NCI-H1048 (cell line): Measurements from ENCODE around the gene SPIN1.
"Not testable (repeated sequence)": the region's sequence is repeated elsewhere in the genome, so short reads cannot be mapped to it uniquely, and the experiment has no call there.

Experiments
- DNase-seq: peaks from one replicate; lab custom pipeline; 2025; lab: John Stamatoyannopoulos, UW

Gene SPIN1

GRCh38 chr9:88388203-88388885 lies at the start of gene SPIN1:
Gene SPIN1 (plus strand): TSS chr9:88388444. CDS start chr9:88426540, 38,096 bp downstream.
- peak; percentile 49 for DNase-seq

DNA sequence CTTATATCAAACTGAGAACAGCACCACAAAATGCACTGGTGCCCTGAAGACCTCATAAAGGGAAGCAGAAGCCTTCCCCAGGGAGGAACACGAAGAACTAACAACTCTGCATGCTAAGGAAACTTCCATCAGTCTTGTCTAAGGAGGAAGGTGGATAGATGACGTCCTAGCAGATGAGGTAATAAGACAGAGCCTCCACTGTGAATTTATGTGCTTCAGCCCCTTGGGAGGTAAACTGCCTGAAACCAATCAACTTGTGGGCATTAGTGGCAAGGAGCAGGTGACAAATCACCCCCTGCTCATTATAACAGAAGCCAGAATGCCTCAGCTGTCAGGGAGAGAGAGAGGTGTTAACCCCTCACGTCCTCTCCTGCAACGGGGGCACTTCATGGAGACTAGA lies 48.9 kb upstream of the SPIN1 start:
- DNase-seq = no peak

DNA sequence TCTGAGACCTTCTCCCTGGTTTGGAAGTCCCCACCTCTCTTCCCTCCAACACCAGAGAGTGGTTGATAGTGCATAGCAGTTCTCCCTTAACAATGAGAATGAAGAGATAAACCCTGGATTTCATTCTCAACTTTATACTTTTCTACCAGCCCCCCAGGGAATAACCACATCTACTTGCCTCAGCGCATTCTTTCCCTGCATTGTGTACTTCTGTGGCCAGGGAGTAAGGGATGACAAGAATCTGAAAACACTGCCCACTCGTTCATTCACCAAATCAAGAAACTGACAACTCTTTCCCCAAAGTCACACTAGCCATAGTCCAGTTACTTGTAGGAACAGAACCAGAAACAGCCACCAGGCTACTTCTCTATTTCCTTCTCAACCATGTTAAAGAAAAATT lies 46.0 kb upstream of the SPIN1 start:
- DNase-seq = no peak

DNA sequence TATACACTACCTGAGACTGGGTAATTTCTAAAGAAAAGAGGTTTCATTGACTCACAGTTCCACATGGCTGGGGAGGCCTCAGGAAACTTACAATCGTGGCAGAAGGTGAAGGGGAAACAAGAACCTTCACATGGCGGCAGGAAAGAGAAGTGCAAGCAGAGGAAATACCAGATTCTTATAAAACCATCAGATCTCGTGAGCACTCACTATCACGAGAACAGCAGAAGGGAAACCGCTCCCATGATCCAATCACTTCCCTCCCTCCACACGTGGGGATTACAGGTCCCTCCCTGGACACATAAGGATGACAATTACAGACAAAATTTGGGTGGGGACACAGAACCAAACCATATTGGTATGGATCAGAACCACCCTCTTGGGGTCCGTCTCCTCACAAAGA lies 44.2 kb upstream of the SPIN1 start:
- no peak for DNase-seq

DNA sequence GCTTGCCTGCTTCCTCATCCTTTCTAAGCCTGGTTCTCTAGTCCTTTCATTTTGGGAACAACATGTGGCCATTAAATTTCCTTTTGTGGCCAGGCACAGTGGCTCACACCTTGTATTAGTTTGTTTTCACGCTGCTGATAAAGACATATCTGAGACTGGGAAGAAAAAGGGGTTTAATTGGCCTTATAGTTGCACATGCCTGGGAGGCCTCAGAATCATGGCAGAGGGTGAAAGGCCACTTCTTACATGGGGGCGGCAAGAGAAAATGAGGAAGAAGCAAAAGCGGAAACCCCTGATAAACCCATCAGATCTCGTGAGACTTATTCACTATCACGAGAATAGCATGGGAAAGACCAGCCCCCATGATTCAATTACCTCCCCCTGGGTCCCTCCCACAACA lies 37.9 kb upstream of the SPIN1 start:
- not testable (repeated sequence) for DNase-seq

GRCh38 chr9:88355166-88355565 lies 33.1 kb upstream of the SPIN1 start:
- DNase-seq = no peak

DNA sequence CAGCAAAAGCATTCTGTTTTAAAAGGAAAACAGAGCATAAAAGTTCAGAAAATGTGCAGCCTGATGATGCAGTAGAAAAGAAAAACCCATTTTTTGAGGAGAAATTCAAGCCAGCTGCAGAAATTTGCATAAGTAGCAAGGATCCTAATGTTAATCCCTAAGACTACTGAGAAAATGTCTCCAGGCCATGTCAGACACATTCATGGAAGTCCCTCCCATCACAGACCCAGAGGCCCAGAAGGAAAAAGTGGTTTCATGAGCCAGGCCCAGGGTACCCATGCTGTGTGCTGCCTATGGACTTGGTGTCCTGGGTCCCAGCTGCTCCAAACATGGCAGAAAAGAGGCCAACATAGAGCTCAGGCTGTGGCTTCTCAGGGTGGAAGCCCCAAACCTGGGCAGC lies 31.0 kb upstream of the SPIN1 start:
- not testable (repeated sequence) for DNase-seq

DNA sequence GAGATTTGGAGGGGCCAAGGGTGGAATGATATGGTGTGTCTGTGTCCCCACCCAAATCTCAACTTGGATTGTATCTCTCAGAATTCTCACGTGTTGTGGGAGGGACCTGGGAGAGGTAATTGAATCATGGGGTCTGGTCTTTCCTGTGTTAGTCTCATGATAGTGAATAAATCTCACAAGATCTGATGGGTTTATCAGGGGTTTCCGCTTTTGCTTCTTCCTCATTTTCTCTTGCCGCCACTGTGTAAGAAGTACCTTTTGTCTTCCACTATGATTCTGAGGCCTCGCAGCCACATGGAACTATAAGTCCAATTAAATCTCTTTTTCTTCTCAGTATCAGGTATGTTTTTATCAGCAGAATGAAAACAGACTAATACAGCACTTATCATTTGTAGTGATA lies 29.5 kb upstream of the SPIN1 start:
- no peak for DNase-seq

GRCh38 chr9:88359974-88360373 lies 28.3 kb upstream of the SPIN1 start:
- DNase-seq = no peak

DNA sequence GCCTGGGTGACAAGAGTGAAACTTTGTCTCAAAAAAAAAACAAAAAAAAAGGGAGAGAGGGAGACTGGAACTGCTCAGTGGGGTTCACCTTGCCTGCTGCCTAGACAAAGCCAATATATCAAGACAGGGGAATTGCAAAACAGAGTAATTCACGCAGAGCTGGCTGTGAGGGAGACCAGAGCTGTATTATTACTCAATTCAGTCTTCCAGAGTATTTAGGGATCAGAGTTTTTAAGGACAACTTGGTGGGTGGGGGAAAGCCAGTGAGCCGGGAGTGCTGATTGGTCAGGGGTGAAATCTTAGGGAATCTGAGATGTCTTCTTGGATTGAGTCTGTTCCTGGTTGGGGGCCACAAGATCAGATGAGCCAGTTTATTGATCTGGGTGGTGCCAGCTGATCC lies 25.6 kb upstream of the SPIN1 start:
- DNase-seq = no peak

GRCh38 chr9:88363661-88364060 lies 24.6 kb upstream of the SPIN1 start:
- DNase-seq = no peak

DNA sequence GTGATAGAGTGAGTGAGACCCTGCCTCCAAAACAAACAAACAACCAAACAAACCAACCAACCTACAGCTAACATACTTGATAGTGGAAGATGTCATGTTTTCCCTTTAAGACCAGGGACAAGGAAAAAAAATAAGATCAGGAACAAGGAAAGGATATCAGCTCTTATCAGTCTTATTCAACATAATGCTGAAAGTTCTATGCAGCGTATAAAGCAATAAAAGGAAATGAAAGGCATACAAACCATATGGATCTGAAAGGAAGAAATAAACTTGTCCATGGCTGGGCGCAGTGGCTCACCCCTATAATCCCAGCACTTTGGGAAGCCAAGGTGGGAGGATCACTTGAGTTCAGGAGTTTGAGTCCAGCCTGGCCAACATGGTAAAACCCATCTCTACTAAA lies 23.5 kb upstream of the SPIN1 start:
- DNase-seq = no peak

GRCh38 chr9:88370346-88370745 lies 17.9 kb upstream of the SPIN1 start:
- DNase-seq = no peak

DNA sequence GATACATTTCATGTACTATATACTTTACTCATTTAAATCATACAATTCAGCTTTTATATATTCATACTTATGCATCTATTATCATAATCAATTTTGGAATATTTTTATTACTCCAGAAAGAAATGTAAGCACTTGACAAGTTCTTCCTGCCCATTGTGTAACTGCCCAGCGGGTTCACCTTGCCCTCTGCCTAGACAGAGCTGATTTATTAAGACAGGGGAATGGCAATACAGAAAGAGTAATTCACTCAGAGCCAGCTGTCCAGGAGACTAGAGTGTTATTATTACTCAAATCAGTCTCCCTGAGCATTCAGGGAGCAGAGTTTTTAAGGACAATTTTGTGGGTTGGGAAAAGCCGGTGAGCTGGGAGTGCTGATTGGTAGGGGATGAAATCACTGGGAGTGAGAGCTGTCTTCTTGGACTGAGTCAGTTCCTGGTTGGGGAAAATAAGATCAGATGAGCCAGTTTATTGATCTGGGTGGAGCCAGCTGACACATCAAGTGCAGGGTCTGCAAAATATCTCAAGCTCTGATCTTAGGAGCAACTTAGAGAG lies 16.1 kb upstream of the SPIN1 start:
- DNase-seq = no peak

DNA sequence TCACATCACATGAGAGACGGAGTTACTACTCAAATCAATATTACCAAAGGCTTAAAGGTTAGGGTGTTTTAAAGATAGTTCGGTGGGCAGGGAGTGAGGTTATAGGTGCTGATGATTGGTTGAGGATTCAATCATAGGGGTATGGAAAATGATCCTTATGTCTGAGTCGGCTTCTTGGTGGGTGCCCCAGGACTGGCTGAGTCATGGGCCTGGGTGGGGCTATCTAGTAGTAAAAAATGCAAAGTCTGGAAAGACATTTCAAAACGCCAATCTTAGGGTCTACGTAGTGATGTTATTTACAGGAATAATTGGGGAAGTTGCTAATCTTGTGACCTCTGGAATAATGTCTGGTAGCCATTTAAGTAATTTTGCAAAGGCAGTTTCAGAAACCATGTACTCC lies 15.2 kb upstream of the SPIN1 start:
- DNase-seq = no peak

DNA sequence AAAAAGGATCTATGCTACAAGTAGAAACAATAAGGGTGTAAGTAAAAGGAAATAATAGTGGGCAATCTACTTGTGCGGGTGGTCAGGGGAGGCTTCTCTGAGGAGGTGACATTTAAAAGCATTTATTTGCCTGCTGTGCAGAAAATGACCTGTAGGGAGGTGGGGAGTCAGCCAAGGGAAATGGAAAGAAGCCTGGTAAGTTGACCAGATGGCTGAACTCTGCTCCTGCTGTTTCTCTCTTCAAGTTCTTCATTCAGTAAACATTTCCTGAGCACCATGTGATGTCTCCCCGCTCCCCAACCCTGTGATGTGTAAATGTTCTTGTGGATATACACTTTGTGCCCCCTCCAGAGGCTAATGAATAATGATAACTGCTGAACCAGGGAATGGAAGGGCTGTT lies 9.9 kb upstream of the SPIN1 start:
- DNase-seq = no peak

DNA sequence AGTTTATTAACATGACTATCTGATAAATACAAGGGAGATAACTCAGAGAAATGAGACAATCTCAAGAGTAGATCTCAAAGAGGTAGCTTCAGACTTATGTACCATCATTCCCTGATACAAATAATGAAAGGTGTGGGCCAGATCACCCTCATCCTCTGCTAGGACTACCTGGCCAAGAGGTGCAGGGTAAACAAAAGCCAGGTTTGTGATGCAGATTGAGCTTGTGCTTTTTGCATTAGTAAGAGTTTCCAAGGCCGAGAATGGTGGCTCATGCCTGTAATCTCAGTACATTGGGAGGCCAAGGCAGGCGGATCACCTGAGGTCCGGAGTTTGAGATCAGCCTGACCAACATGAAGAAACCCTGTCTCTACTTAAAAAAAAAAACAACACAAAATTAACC lies 8.9 kb upstream of the SPIN1 start:
- no peak for DNase-seq

DNA sequence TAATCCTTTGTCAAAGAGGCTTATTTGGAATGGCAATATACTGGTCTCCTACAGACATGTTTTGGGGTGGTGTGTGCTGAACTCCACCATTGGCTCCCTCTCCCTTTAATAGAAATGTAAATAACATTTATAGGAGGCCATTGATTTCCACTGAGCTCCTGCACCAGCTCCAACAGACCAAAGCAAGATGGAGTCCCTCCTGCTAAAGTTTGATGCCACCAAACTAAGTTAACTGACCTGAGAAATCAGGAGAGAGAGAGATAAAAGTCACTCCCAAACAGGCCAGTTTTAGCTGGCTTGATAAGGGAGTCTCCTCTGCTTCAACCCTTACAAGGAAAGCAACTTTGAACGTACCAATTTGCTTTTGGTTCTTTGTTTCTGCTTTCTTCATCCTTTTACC lies 8.1 kb upstream of the SPIN1 start:
- DNase-seq = no peak

DNA sequence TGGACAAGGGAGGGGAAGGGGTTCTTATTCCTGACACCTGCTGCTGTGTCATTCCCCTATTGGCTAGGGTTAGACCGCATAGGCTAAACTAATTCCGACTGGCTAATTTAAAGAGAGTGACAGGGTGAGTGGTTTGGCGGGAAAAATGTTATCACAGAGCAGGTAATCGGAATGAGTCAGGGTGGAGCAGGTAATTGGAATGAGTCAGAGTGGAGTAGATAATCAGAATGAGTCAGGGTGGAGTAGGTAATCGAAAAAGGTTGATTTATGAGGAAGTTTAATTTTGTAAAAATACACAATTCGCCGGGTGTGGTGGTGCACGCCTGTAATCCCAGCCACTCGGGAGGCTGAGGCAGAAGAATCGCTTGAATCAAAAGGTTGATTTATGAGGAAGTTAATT lies 6.9 kb upstream of the SPIN1 start:
- DNase-seq = not testable (repeated sequence)

GRCh38 chr9:88383176-88383575 lies 5.1 kb upstream of the SPIN1 start:
- DNase-seq = no peak

GRCh38 chr9:88386137-88386536 lies 2.1 kb upstream of the SPIN1 start:
- DNase-seq = not testable (repeated sequence)

- no peak for DNase-seq
Observed at GRCh38 chr9:88387036-88387551, 1.1 kb upstream of the SPIN1 start.

GRCh38 chr9:88387552-88388202 lies 567 bp upstream of the SPIN1 start:
- DNase-seq = no peak
